Thyroid gland (tissue), 4 donors: ENCODE results near the gene TLL1. TPM values are rescaled to one million over a fixed set of nuclear protein-coding genes. Genes with fewer than 3 reads are reported as not detected.

Experiments
- DNase-seq, 2 donors: peaks; one replicate each; pipeline ENCODE4 v3.0.0-alpha.2; 2019
- H3K27ac ChIP-seq, 3 donors: fragments of 200-600 bp; sonication (generic); 1 replicate in 2 of 3; 2 replicates in 1 of 3; pipeline ENCODE4 v1.5.1; 2016 to 2019; ENCODE audit warnings: mild to moderate bottlenecking in 1 of 3, moderate library complexity in 1 of 3
- H3K27me3 ChIP-seq: fragments of 200-600 bp; sonication (generic); one replicate; pipeline ENCODE4 v1.5.1; 2019
- H3K36me3 ChIP-seq, 2 donors: fragments of 200-600 bp; sonication (generic); one replicate each; pipeline ENCODE4 v1.5.1; 2016 to 2019
- H3K4me1 ChIP-seq, 2 donors: fragments of 200-600 bp; sonication (generic); one replicate each; pipeline ENCODE4 v1.5.1; 2017 to 2019
- H3K4me3 ChIP-seq, 3 donors: fragments of 200-600 bp; sonication (generic); replicated peaks in 1 of 3; 1 replicate in 2 of 3; 2 replicates in 1 of 3; pipeline ENCODE4 v1.5.1; 2016; ENCODE audit warnings: mild to moderate bottlenecking in 1 of 3
- H3K9me3 ChIP-seq: fragments of 200-600 bp; sonication (generic); one replicate; pipeline ENCODE4 v1.5.1; 2017
- POLR2A ChIP-seq, 2 donors: fragments of 450-650 bp; IDR thresholded peaks; one replicate each; pipeline ENCODE4 v1.6.1; 2017; ENCODE audit warnings: antibody characterized with exemption in 2 of 2, mild to moderate bottlenecking in 2 of 2, moderate library complexity in 1 of 2
- WGBS, 2 donors: methylation state at CpG; one replicate each; pipeline ENCODE4 v1.1.5; 2017; 5-methylcytosine and 5-hydroxymethylcytosine counted together
- intact Hi-C: fragments of 100-400 bp; cut with DNase I; formaldehyde crosslinking; loops from one replicate; pipeline ENCODE4 v1.15.1; 2023
- total RNA-seq, 4 donors: library from RNA; depleted of rRNA; stranded (reverse); fragments of >200 nt; gene quantifications; one replicate each; pipeline ENCODE4 v1.2.3, GENCODE V29; 2016
- TF ChIP-seq, protein P1 (sequence below), 6 experiments: fragments of 200-600 bp in 3 of 6; fragments of 450-650 bp in 3 of 6; sonication (generic) in 3 of 6; IDR thresholded peaks; one replicate each; pipeline ENCODE4 v1.5.1; 2016 to 2019; ENCODE audit warnings: antibody characterized with exemption in 6 of 6, mild to moderate bottlenecking in 2 of 6, inconsistent platforms in 1 of 6, moderate library complexity in 1 of 6

Gene TLL1
- total RNA-seq, 4 donors from 2014 or later: 6.0 to 10.3 (median 7.8) TPM

GRCh38 chr4:166012129-166013030 is 139.3 kb downstream of the TLL1 start:
- no peak for DNase-seq
- intact Hi-C loops: no loop called here
- no peak for TF ChIP-seq POLR2A (IDR thresholded peaks at IDR 0.05)
- TF ChIP-seq, protein P1, sequence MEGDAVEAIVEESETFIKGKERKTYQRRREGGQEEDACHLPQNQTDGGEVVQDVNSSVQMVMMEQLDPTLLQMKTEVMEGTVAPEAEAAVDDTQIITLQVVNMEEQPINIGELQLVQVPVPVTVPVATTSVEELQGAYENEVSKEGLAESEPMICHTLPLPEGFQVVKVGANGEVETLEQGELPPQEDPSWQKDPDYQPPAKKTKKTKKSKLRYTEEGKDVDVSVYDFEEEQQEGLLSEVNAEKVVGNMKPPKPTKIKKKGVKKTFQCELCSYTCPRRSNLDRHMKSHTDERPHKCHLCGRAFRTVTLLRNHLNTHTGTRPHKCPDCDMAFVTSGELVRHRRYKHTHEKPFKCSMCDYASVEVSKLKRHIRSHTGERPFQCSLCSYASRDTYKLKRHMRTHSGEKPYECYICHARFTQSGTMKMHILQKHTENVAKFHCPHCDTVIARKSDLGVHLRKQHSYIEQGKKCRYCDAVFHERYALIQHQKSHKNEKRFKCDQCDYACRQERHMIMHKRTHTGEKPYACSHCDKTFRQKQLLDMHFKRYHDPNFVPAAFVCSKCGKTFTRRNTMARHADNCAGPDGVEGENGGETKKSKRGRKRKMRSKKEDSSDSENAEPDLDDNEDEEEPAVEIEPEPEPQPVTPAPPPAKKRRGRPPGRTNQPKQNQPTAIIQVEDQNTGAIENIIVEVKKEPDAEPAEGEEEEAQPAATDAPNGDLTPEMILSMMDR (IDR thresholded peaks at IDR 0.05): no peak
- no peaks in the 10 kb centered on the region for H3K4me1 ChIP-seq
- no peaks in the 10 kb centered on the region for H3K27me3 ChIP-seq
- 80% methylated on average over 2 of the region's 2 CpGs for WGBS, 2 donors
- no peaks in the 10 kb centered on the region for H3K36me3 ChIP-seq
- H3K9me3 ChIP-seq: no peaks in the 10 kb centered on the region
- no peak overlapping the region for H3K4me3 ChIP-seq
- no peak overlapping the region for H3K27ac ChIP-seq

DNA sequence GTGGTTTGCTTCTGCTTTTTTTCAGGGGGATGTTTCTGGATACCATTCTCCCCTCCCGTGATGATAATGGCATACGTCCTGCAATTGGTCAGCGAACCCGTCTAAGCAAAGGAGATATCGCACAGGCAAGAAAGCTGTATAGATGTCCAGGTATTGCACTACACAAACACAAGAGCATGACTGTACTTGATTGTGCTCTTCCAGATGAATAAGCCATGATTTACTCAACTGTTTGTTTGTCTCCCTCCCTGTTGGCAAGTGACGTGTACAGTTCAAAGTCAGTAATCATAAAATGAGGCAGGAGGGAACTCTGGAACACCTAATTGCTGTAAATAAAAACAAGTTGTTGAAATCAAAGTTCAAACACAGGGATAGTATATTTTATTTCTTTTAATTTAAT is 141.4 kb downstream of the TLL1 start:
- TF ChIP-seq, protein P1 (IDR thresholded peaks at IDR 0.05): no peak
- TF ChIP-seq POLR2A (IDR thresholded peaks at IDR 0.05): no peak
- 93 to 95% methylated on average over 6 of the region's 6 CpGs for WGBS, 2 donors
- intact Hi-C loops: no loop called here
- Histone ChIP-seq H3K4me3 (no peak overlapping the region), H3K9me3 (no peaks in the 10 kb centered on the region), H3K4me1 (no peaks in the 10 kb centered on the region), H3K27ac (no peak overlapping the region), H3K36me3 (no peaks in the 10 kb centered on the region), H3K27me3 (no peaks in the 10 kb centered on the region)
- DNase-seq: no peak

- no peaks in the 10 kb centered on the region for H3K4me1 ChIP-seq
- no peaks in the 10 kb centered on the region for H3K36me3 ChIP-seq
- 50 to 53% methylated on average over 1 of the region's 1 CpG for WGBS, 2 donors
- H3K27me3 ChIP-seq: no peaks in the 10 kb centered on the region
- no peak overlapping the region for H3K4me3 ChIP-seq
- no peak for TF ChIP-seq POLR2A (IDR thresholded peaks at IDR 0.05)
- TF ChIP-seq, protein P1 (IDR thresholded peaks at IDR 0.05): no peak
- no peaks in the 10 kb centered on the region for H3K9me3 ChIP-seq
- no peak overlapping the region for H3K27ac ChIP-seq
- DNase-seq: no peak
- intact Hi-C loops: no loop called here
Observed at GRCh38 chr4:166017804-166018203, 144.8 kb downstream of the TLL1 start.

DNA sequence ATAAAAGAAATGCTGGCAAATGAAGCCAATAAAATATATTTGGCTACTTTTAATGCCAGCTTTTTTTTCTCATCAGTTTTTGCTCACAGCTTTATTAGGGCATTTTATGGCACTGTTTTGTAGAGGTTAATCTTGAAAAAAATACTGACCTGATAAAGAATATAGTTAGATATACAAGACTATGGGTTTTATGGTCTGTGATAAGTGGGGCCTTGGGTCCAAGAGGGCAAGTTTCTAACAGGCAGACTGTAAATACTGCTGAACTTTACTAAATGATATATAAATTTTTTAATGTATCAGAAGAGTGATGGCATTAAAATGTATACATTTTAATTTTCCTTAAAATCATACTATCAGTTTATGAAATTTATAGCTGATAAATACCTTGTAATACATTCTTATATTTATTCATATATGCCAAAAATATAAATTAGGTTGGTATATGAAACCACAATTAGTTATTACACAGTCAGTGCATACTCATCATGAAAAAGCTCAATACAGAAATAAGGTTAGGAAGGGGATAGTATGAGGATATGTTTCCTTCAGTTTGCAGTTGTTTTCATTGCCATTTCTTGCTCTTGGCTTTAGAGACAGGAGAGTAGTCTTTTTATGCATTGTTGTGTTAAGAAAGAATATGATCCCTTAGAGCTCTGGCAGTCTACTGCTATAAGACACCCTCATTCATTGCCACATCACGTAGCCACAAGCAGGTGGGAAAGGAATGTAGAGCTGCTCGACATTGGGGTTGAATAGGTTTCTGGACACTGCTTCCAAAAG is 146.6 kb downstream of the TLL1 start:
- intact Hi-C loops: no loop called here
- Histone ChIP-seq H3K36me3 (no peaks in the 10 kb centered on the region), H3K4me3 (no peak overlapping the region), H3K27ac (no peak overlapping the region), H3K27me3 (no peaks in the 10 kb centered on the region), H3K9me3 (no peaks in the 10 kb centered on the region), H3K4me1 (no peaks in the 10 kb centered on the region)
- WGBS, 2 donors: 66 to 76% methylated on average over 2 of the region's 2 CpGs
- no peak for TF ChIP-seq POLR2A (IDR thresholded peaks at IDR 0.05)
- TF ChIP-seq, protein P1 (IDR thresholded peaks at IDR 0.05): no peak
- DNase-seq: no peak

- 93 to 96% methylated on average over 9 of the region's 9 CpGs for WGBS, 2 donors
- H3K27ac ChIP-seq: no peak overlapping the region
- intact Hi-C loops: no loop called here
- DNase-seq: no peak
- H3K36me3 ChIP-seq: no peaks in the 10 kb centered on the region
- no peaks in the 10 kb centered on the region for H3K9me3 ChIP-seq
- H3K4me1 ChIP-seq: no peaks in the 10 kb centered on the region
- no peak overlapping the region for H3K4me3 ChIP-seq
- TF ChIP-seq, protein P1 (IDR thresholded peaks at IDR 0.05): no peak
- TF ChIP-seq POLR2A (IDR thresholded peaks at IDR 0.05): no peak
- no peaks in the 10 kb centered on the region for H3K27me3 ChIP-seq
Observed at GRCh38 chr4:166021617-166022016, 148.6 kb downstream of the TLL1 start.
